ENCODE data around the gene TIMM9.

TIMM9 gene

DNA sequence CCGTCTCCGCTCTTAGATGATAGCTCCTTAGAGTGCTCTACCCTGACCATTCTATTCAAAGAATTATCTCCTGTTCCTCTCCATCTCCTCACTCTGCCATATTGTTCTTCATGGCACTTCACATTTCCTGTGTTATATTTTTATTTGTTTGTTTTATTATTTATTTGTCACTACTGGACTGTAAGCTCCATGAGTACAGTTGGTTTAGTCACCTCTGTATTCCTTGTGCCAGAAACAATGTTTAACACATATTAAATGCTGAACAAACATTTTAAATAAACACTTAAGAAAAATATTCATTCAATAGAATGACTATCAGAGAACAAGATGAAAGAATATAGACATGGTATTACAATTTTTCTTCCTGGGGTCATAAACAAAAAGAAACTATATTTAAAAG, 35.8 kb upstream of the TIMM9 start:
- DNase-seq (ENCODE audit: extremely low read depth, low read depth): no peak
- TF ChIP-seq, protein P1, sequence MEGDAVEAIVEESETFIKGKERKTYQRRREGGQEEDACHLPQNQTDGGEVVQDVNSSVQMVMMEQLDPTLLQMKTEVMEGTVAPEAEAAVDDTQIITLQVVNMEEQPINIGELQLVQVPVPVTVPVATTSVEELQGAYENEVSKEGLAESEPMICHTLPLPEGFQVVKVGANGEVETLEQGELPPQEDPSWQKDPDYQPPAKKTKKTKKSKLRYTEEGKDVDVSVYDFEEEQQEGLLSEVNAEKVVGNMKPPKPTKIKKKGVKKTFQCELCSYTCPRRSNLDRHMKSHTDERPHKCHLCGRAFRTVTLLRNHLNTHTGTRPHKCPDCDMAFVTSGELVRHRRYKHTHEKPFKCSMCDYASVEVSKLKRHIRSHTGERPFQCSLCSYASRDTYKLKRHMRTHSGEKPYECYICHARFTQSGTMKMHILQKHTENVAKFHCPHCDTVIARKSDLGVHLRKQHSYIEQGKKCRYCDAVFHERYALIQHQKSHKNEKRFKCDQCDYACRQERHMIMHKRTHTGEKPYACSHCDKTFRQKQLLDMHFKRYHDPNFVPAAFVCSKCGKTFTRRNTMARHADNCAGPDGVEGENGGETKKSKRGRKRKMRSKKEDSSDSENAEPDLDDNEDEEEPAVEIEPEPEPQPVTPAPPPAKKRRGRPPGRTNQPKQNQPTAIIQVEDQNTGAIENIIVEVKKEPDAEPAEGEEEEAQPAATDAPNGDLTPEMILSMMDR (IDR thresholded peaks at IDR 0.05; ENCODE audit: low read depth, low read length): no peak

DNA sequence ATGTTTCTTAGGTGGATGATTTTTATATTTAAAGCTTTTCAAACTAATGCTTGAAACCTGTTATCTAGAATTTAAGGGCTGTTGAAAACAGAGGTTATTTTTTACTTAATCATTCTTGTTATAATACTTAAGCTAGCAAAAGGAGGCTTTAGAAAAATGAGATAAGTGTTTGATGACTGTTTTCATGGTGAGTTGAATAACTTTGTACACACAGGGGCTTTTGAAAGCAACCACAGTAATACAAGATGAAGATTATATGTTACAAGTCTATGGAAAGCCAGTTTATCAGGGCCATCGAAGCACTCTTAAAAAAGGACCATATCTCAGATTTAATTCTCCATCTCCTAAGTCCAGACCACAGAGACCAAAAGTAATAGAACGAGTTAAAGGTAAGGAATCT, 33.4 kb upstream of the TIMM9 start:
- DNase-seq (ENCODE audit: extremely low read depth, low read depth): no peak
- TF ChIP-seq, protein P1 (IDR thresholded peaks at IDR 0.05; ENCODE audit: low read depth, low read length): no peak

DNA sequence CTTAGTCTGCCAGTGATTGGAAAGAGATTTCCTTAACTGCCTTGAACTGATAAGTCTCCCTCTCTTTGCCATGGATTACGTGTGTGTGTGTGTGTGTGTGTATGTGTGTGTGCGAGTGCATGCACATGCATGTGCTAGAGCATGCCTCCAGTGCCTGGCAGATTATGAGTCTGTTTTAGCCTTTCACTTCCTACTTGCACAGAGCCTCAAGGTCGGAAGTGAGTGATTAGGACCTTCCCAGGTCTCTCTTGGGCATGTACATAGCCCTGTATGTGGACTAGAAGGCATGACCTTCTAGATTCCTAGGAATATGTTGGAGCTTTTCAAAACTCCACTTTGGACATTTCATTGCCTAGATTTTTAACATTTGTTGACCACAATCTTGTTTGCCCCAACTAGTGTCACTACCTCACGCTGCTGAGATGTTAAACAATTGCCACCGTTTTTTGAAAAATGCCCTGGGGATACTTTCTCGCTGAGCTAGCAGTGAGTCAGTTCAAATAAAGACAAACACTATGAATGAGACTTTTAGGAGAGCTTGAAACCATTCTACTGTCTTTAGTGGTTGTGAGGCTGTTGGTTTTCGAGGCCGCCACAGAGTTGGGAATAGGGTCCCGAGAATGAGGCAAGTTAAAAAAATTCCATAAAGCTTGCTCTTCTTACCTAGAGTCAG, 28.4 kb upstream of the TIMM9 start:
- DNase-seq (ENCODE audit: extremely low read depth, low read depth): no peak
- TF ChIP-seq, protein P1 (IDR thresholded peaks at IDR 0.05; ENCODE audit: low read depth, low read length): no peak

DNA sequence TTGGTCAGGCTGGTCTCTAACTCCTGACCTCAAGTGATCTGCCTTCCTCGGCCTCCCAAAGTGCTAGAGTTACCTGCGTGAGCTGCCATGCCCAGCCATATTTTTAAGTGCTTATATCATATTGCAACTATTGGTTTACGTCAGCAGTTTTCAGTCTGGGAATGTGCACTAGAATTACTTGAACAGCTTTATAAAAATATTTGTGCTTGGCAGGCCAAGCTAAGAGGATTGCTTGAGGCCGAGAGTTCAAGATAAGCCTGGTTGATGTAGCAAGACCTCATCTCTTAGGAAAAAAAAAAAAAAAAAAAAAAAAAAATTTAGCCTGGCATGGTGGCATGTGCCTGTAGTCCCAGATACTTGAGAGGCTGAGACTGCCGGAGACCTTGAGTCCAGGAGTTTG, 17.3 kb upstream of the TIMM9 start:
- TF ChIP-seq, protein P1 (IDR thresholded peaks at IDR 0.05; ENCODE audit: low read depth, low read length): no peak
- no peak for DNase-seq (ENCODE audit: extremely low read depth, low read depth)

DNA sequence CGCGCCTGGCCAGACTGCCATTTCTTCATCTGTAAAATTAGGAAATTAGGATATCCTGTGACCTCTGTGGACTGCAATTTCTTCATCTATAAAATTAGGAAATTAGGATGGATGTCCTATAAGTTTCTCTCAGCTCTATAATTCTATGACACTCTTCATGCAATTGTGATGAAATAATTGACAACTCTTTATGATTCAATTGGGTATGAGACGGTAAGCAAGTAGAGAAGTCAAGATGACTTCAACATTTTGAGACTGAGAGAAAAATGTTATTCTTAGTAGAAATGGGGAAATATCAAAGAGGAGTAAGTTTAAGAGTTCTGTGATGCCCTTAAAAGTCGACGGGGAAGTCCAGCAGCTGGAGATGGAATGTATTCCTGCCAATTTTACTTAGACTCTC, 12.1 kb upstream of the TIMM9 start:
- no peak for DNase-seq (ENCODE audit: extremely low read depth, low read depth)
- TF ChIP-seq, protein P1 (IDR thresholded peaks at IDR 0.05; ENCODE audit: low read depth, low read length): no peak

DNA sequence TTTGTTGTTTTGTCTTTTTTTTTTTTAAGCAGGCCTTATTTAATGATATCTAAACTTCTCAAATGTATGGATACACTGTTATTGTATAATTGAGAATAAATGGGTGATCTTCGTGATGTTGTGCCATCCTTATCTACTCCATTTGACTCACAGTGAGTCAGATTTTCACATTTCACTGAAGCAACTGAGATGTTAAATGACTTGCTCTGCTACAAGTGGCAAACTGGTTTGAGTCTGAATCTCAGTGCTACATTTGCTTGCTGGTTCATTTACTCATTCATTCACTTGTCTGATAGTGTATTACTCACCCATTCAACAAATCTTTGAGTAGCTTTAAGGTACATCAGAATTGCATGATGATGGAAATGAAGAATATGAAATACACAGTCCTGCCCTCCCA, 2.8 kb upstream of the TIMM9 start:
- TF ChIP-seq, protein P1 (IDR thresholded peaks at IDR 0.05; ENCODE audit: low read depth, low read length): no peak
- no peak for DNase-seq (ENCODE audit: extremely low read depth, low read depth)

DNA sequence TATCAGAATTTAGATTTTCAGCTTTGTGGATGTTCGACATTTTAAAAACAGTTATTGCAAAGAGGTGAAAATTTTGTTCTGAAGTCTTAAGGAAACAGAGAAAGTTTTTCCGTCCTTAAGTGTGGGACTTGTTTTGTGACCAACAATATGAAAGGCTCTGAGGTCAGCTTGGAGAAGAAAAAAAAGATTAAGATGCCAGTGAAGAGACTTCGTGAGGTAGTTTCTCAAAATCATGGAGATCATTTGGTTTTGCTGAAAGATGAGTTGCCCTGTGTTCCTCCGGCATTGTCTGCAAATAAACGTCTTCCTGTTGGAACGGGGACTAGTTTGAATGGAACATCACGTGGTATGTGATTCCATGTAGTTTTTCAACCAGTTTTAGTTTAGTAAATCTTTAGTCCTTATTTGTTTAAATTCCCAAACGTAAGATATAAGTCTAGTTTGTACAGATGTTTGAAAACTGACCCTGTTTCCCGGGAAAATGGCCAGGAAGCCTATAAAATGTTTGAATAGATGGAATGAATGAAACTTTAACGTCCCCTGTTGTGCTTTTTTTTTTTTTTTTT, 870 bp upstream of the TIMM9 start:
- DNase-seq (ENCODE audit: extremely low read depth, low read depth): no peak
- TF ChIP-seq, protein P1 (IDR thresholded peaks at IDR 0.05; ENCODE audit: low read depth, low read length): no peak
